Suprapubic skin (tissue), 4 donors: ENCODE measurements around the gene SERINC5. TPM values are rescaled to one million over a fixed set of nuclear protein-coding genes. Genes with fewer than 3 reads are reported as not detected.

Experiments used
- DNase-seq, 2 donors: peaks; one replicate each; pipeline ENCODE4 v3.0.0-alpha.2; 2019; ENCODE audit warnings: low spot score in 2 of 2
- H3K27ac ChIP-seq: fragments of 200-600 bp; sonication (generic); one replicate; pipeline ENCODE4 v1.5.1; 2019
- H3K27me3 ChIP-seq: fragments of 200-600 bp; sonication (generic); one replicate; pipeline ENCODE4 v1.5.1; 2019
- H3K36me3 ChIP-seq: fragments of 200-600 bp; sonication (generic); one replicate; pipeline ENCODE4 v1.5.1; 2019
- H3K4me1 ChIP-seq: fragments of 200-600 bp; sonication (generic); one replicate; pipeline ENCODE4 v1.5.1; 2019
- H3K4me3 ChIP-seq: fragments of 200-600 bp; sonication (generic); one replicate; pipeline ENCODE4 v1.5.1; 2019; ENCODE audit warnings: mild to moderate bottlenecking
- H3K9me3 ChIP-seq: fragments of 200-600 bp; sonication (generic); one replicate; pipeline ENCODE4 v1.5.1; 2019
- CTCF ChIP-seq, 2 donors: fragments of 200-600 bp in 1 of 2; fragments of 450-650 bp in 1 of 2; sonication (generic) in 1 of 2; IDR thresholded peaks; one replicate each; pipeline ENCODE4 v1.5.1; 2016 to 2019; ENCODE audit warnings: antibody characterized with exemption in 2 of 2, mild to moderate bottlenecking in 1 of 2, moderate library complexity in 1 of 2
- EP300 ChIP-seq: sonication (generic); formaldehyde crosslinking; IDR thresholded peaks from one replicate; pipeline ENCODE4 v1.6.1; 2017; ENCODE audit warnings: antibody characterized with exemption
- POLR2A ChIP-seq, 2 donors: fragments of 450-650 bp; IDR thresholded peaks; one replicate each; pipeline ENCODE4 v1.6.1; 2017; ENCODE audit warnings: antibody characterized with exemption in 2 of 2, mild to moderate bottlenecking in 2 of 2, moderate library complexity in 2 of 2
- POLR2AphosphoS5 ChIP-seq, 3 donors: sonication (generic); formaldehyde crosslinking; IDR thresholded peaks; one replicate each; pipeline ENCODE4 v1.6.1; 2017; ENCODE audit warnings: antibody characterized with exemption in 3 of 3
- WGBS: methylation state at CpG from one replicate; pipeline ENCODE4 v1.1.5; 2018; 5-methylcytosine and 5-hydroxymethylcytosine counted together
- total RNA-seq, 4 donors: library from RNA; depleted of rRNA; stranded (reverse); fragments of >200 nt; gene quantifications; one replicate each; pipeline ENCODE4 v1.1.0, GENCODE V29; 2016

Gene SERINC5
- total RNA-seq, 4 donors from 2014 or later: 53.8 to 68.8 (median 62.5) TPM

- Histone ChIP-seq H3K36me3 (no peaks in the 10 kb centered on the region), H3K27me3 (no peaks in the 10 kb centered on the region), H3K4me1 (peaks cover 7% of the 10 kb centered on the region), H3K4me3 (no peak overlapping the region), H3K27ac (no peak overlapping the region), H3K9me3 (no peaks in the 10 kb centered on the region)
- 86% methylated on average over 4 of the region's 7 CpGs for WGBS
- TF ChIP-seq CTCF (IDR thresholded peaks at IDR 0.05): no peak
- TF ChIP-seq EP300: no peak
- no peak for TF ChIP-seq POLR2A (IDR thresholded peaks at IDR 0.05)
- no peak for TF ChIP-seq POLR2AphosphoS5 (IDR thresholded peaks at IDR 0.05)
- no peak for DNase-seq
Measured at GRCh38 chr5:80105698-80106439, 150.0 kb downstream of the SERINC5 start.

- 80% methylated on average over 6 of the region's 6 CpGs for WGBS
- Histone ChIP-seq H3K4me1 (no peaks in the 10 kb centered on the region), H3K27me3 (no peaks in the 10 kb centered on the region), H3K4me3 (no peak overlapping the region), H3K9me3 (no peaks in the 10 kb centered on the region), H3K27ac (no peak overlapping the region), H3K36me3 (no peaks in the 10 kb centered on the region)
- DNase-seq: no peak
- TF ChIP-seq POLR2A (IDR thresholded peaks at IDR 0.05) (no peak), CTCF (IDR thresholded peaks at IDR 0.05) (no peak), EP300 (no peak), POLR2AphosphoS5 (IDR thresholded peaks at IDR 0.05) (no peak)
Measured at GRCh38 chr5:80103371-80103770, 152.5 kb downstream of the SERINC5 start.

- DNase-seq: no peak
Measured at GRCh38 chr5:80101993-80102392, 153.9 kb downstream of the SERINC5 start.

GRCh38 chr5:80097451-80097850 lies 158.4 kb downstream of the SERINC5 start:
- H3K27me3 ChIP-seq: no peaks in the 10 kb centered on the region
- H3K4me3 ChIP-seq: no peak overlapping the region
- H3K36me3 ChIP-seq: no peaks in the 10 kb centered on the region
- H3K27ac ChIP-seq: no peak overlapping the region
- no peaks in the 10 kb centered on the region for H3K9me3 ChIP-seq
- H3K4me1 ChIP-seq: no peaks in the 10 kb centered on the region
- TF ChIP-seq EP300 (no peak), POLR2AphosphoS5 (IDR thresholded peaks at IDR 0.05) (no peak), CTCF (IDR thresholded peaks at IDR 0.05) (no peak), POLR2A (IDR thresholded peaks at IDR 0.05) (no peak)
- no peak for DNase-seq
- WGBS: 95% methylated on average over 7 of the region's 10 CpGs

More at GRCh38 chr5:80101993-80102392, 153.9 kb downstream of the SERINC5 start:
- no peak overlapping the region for H3K27ac ChIP-seq
- TF ChIP-seq POLR2A (IDR thresholded peaks at IDR 0.05) (no peak), EP300 (no peak), POLR2AphosphoS5 (IDR thresholded peaks at IDR 0.05) (no peak), CTCF (IDR thresholded peaks at IDR 0.05) (no peak)
- H3K27me3 ChIP-seq: no peaks in the 10 kb centered on the region
- no peaks in the 10 kb centered on the region for H3K4me1 ChIP-seq
- H3K36me3 ChIP-seq: no peaks in the 10 kb centered on the region
- H3K9me3 ChIP-seq: no peaks in the 10 kb centered on the region
- no peak overlapping the region for H3K4me3 ChIP-seq

GRCh38 chr5:80094236-80094738 lies 161.6 kb downstream of the SERINC5 start:
- no peaks in the 10 kb centered on the region for H3K9me3 ChIP-seq
- H3K27me3 ChIP-seq: no peaks in the 10 kb centered on the region
- no peak for TF ChIP-seq POLR2AphosphoS5 (IDR thresholded peaks at IDR 0.05)
- no peak for TF ChIP-seq POLR2A (IDR thresholded peaks at IDR 0.05)
- TF ChIP-seq CTCF (IDR thresholded peaks at IDR 0.05): no peak
- no peak for TF ChIP-seq EP300
- 76% methylated on average over 5 of the region's 5 CpGs for WGBS
- no peak overlapping the region for H3K27ac ChIP-seq
- H3K4me1 ChIP-seq: no peaks in the 10 kb centered on the region
- H3K4me3 ChIP-seq: no peak overlapping the region
- no peak for DNase-seq
- no peaks in the 10 kb centered on the region for H3K36me3 ChIP-seq
